ENCODE measurements around the gene MS4A14.
"Not testable (repeated sequence)": the region's sequence is repeated elsewhere in the genome, so short reads cannot be mapped to it uniquely, and the experiment has no call there.

The MS4A14 gene

DNA sequence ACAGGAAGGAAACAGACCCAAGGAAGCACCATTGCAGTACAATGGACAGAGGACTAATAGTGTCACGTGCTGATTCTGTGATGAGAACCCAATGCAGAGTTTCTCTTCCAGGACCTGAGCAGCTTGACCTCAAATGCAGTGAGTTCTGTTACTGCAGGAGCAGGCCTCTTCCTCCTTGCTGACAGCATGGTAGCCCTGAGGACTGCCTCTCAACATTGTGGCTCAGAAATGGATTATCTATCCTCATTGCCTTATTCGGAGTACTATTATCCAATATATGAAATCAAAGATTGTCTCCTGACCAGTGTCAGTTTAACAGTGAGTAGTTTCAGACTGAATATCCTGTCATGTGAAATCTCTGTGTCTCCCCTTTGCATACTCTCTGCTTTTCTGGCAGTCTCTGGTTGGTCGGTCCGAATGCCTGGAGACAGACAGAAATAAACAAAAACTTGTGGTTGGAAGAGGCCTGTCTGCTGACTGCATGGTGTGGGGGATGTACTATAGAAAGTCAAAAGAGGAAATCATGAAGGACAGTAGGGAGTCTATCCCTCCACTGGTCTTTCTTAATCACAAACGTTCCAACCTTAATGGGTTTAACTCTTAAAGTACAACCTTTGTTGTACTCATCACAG is 6.9 kb upstream of the MS4A14 start:
- no peak for DNase-seq (ENCODE audit: low read depth in 3 of 3)

DNA sequence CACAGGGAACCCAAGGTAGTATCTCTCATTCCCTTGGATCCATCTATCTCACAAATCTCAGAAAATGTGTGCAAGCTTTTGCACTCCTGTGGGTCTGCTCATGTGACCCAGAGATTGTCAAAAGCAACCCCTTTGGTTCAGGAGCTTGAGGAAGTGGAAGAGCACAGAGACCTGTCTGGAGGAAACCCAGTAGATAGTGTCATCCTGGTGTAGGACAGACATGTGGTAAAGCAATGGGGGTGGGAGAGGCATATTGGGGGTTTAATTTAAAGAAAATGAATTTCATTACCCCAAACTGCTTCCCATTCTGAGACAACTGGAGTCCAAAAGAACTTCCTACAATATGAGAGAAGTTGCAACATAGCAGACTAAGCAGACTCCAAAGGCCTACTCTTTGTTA is 5.8 kb upstream of the MS4A14 start:
- no peak for DNase-seq (ENCODE audit: low read depth in 3 of 3)

DNA sequence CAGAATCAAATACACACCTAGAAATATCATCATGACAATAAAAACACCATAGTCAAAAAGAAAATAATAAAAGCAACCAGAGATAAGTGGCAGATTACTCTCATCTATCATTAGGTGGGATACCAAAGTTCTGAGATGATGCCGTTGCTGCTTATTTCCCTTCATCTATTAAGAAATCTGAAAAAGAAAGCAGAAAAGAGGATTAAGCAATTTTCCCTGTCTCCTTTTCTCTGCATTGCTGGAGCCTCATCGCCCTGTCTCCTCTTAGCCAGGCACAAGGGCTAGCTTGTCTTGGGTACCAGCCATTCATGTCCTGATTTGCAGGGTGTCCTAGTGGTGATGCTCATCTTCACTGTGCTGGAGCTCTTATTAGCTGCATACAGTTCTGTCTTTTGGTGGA is 3.9 kb upstream of the MS4A14 start:
- DNase-seq (ENCODE audit: low read depth in 3 of 3), result no peak

DNA sequence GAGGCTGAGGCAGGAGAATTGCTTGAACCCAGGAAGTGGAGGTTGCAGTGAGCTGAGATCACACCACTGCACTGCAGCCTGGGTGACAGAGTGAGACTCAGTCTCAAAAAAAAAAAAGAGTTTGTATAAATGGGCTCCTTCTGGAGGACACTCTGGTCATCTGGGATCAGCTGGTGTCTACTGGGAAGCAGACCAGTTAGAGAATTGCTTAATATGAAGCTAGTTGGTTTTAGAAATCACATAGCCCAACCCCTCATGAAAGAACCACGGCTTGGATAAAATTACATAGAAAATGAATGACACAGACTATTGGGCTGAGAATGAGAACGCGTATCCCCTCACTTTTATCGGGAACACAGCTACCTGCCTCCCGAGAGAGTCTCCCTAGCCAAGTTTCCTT is 3.2 kb upstream of the MS4A14 start:
- no peak for DNase-seq (ENCODE audit: low read depth in 3 of 3)

DNA sequence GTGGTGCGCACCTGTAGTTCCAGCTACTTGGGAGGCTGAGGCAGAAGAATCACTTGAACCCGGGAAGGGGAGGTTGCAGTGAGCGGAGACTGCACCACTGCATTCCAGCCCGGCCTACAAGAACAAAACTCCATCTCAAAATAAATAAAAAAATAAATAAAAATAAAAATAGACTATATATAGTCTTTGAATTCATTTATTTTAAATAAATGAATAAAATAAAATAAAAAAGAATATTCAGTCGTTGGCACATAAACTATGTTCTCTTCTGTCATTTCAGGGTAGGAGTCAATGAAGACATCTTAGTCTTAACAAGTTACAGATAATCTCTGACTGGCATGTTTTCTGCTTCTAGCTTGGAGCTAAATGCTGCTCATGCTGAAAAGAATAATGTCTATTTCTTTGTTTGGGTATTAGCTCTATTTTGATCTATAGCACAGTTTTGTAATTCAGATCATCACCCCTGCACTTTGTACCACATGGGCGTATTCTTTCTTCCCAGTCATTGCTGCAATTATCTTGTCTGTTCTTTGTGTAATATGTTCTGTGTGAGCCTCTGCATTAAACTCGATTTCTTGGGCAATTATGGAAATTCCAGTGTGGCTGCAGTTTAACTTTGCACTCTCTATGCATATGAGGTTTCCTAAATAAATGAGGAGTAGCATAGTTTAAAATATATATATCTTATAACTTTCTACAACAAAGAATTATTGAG is 1.4 kb upstream of the MS4A14 start:
- DNase-seq (ENCODE audit: low read depth in 3 of 3), result no peak

DNA sequence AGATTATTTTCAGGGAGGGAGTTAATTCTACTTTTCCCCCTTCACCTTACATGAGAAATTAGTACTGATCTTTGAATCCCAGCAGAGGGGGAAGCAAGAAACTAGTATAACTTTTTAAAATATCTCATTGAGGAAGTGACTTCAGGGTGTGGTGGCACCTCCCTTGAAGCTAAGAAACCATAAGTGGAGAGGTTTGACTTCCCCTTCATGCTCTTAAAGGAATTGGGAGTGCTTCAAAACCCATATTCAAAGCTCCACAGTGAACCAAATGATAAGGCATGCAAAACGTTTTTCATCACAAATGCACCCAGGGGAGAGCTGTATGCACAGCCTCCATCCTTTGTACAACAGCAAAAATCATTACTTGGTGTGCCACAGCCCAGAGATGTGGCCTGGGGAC is 540 bp downstream of the MS4A14 start:
- no peak for DNase-seq (ENCODE audit: low read depth in 3 of 3)

DNA sequence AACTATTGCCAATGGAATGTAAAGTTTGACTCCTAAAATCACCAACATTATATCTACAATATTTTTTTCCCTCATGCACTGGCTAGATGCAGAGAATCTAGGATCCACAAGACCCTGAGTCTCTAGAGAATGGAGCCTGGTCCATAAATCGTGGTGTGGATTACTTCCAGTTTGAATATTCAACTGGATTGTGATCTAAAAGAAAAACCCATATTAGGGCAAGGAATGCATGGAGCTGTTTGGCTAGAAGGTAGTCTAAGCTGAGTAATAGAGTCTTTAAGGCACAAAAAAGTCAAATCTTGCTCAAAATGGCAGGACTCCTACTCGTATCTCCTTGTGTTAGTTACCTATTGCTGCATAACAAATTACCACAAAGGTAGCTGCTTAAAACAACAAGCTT is 23.8 kb downstream of the MS4A14 start:
- DNase-seq (ENCODE audit: low read depth in 3 of 3), result no peak

DNA sequence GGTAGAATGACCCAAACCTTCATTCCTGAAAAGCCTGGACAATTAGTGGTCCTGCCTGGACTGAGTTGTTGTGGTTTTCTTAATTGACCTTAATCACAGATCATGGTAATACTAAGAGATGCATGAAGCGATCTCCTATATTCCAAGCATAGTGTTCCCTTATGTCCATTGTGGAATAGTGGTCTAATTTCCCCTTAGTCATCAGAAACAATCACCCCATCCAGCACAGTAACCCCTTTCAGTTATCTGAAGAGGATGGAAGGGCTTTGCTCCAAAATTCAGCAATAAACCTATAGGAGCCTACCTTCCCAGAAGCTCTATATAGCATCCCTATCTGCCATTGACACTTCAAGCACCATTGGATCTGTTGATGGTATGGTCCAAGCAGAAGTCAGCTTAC is 26.4 kb downstream of the MS4A14 start:
- DNase-seq (ENCODE audit: low read depth in 3 of 3), result no peak

DNA sequence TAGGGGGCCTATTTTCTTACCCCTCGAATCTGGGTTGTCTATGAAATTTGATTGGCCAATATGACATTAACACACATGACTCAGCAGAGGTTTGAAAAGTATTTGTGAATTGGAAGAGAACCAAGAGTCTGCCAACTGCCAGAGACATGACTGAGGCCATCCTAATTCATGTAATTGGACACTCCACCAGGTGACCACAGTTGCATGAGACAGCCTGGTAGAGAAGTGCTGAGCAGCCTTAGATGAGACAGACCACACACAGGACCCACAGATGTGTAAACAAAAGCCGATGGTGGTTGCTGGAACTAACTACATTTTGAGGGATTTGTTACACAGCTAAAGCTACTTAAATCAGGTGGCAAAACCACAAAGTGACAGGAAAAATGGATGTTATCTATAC is 32.3 kb downstream of the MS4A14 start:
- no peak for DNase-seq (ENCODE audit: low read depth in 3 of 3)

DNA sequence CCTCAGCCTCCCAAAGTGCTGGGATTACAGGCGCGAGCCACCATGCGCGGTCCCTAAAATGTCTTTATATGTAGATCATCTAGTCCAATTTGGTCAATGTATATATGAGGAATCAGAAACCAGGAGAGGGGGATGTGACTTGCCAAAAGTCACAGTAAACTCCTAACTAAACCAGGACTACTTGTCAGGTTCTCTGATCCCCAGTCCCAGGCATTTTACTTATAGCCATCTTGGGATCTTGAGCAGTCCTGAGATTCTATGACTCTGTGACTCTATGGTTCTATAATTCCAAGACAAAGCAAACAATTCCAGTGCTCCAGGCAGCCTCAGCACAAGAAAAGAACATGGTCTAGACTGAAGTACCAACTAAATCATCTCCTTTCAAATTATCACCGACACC is 33.0 kb downstream of the MS4A14 start, which contains the start of gene MS4A5:
TSS of gene MS4A5 (plus strand) at position 301 of the 400 bp plus-strand sequence. CDS start 103 bp downstream, outside the sequence.
- DNase-seq (ENCODE audit: low read depth in 3 of 3), result no peak

DNA sequence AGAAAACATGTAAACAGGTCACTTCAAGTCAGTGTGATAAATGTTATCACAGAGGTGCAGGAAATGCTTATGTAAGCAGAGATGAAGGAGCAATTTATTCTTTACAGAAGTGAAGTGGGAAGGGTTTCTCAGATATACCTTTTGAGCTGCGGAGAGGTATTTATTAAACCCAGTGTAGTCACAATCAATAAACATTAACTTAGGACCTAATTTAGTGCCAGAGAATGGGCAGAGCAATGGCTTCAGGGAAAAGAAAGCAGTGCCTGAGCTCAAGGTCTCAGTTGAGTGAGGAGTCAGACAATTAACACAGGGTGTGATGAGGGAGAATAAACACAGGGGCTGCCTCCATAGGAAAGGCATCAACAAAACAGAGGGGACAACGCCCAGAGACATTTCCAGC is 35.0 kb downstream of the MS4A14 start:
- no peak for DNase-seq (ENCODE audit: low read depth in 3 of 3)

DNA sequence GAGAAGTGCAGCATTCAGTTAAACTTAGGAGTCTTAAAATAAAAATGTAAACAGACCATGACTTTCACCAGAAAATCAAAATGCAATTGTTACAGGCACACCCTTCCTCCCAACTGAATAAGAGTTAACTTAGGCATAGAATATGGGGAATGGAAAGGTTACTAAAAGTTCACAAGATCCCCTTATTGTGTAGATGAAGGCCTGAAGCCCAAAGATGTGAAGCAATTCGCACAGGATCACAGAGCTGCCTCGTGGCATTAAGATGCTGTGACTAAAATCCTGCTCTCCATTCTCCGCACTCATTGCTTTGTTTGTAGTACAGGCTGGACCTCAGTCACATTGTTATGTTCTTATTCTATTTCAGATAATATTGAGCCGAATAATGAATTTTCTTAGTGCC is 37.1 kb downstream of the MS4A14 start:
- DNase-seq (ENCODE audit: low read depth in 3 of 3), result no peak

DNA sequence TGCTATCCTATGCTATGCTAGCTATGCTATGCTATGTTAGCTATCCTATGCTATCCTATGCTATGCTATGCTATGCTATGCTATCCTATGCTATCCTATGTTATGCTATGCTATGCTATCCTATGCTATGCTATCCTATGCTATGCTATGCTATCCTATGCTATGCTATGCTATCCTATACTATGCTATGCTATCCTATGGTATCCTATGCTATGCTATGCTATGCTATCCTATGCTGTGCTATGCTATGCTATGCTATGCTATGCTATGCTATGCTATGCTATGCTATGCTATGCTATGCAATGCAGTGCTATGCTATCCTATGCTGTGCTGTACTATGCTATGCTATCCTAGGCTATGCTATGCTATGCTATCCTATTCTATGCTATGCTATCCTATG is 50.8 kb downstream of the MS4A14 start:
- no peak for DNase-seq (ENCODE audit: low read depth in 3 of 3)

DNA sequence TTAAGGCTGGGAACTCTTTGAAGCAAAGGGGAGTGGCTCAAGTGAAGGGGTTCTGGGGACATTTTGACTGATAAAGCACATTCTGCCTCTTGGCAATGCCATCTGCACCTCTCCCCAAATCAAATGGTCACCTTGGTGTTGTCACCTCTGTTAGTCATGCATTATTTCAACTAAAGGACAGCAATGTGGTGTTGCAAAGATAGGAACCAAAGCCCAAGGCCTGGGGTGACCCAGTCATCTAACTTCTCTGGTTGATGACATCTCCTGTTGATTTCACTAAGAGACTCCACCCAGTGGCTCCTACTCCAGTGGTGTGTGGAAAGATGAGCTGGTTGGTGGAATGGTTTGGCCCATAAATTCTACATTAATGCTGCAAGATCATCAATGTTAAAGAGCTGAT is 51.6 kb downstream of the MS4A14 start:
- no peak for DNase-seq (ENCODE audit: low read depth in 3 of 3)

DNA sequence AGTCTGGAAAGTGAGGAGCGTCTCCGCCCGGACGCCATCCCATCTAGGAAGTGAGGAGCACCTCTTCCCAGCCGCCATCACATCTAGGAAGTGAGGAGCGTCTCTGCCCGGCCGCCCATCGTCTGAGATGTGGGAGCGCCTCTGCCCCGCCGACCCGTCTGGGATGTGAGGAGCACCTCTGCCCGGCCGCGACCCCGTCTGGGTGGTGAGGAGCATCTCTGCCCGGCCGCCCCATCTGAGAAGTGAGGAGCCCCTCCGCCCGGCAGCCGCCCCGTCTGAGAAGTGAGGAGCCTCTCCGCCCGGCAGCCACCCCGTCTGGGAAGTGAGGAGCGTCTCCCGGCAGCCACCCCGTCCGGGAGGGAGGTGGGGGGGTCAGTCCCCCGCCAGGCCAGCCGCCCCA is 54.9 kb downstream of the MS4A14 start:
- DNase-seq (ENCODE audit: low read depth in 3 of 3), result not testable (repeated sequence)

DNA sequence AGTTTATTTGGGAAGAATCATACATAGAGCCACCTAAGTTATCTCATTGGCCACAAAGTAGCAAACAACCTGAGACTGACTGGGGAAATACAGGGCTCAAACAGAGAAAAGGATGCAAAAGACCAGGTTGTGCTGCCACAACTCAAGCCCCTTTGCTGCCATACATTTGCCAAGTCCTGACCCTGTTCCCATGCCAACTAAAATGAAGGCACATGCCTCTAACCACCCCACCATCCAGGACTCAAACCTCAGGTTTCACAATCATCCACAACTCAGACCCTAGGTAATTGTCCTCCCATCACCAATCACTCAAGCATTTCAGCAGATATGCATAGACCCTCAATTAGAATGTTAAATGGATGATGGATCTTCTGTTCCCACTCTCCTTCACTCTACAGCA is 58.0 kb downstream of the MS4A14 start:
- DNase-seq (ENCODE audit: low read depth in 3 of 3), result no peak

DNA sequence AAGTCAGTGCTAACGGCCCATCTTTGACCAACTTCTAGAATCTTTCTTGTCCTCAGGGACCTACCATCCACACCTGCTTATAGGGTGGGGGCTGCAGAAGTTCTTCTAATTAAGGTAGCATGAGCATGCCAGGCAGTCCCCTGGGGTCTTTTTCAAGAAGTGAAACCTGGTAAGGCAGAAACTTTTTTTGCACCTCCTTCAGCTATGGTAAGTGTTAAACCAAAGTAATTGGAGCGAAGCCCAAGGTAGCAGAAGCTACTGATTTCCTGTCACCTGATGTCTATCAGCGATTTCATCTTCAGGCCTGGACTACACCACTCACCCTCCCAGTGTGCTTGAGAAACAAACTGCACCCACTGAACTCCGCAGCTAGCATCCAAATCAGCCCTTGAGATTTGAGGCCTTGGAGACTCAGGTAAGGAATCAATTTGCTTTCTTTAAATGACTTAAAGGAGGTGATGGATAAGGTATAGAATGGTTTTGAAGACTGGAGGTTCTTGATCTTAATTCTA is 59.3 kb downstream of the MS4A14 start, which contains the start of gene MS4A1:
TSS of gene MS4A1 (plus strand) at position 317 of the 512 bp plus-strand sequence. CDS start 6,528 bp downstream, outside the sequence.
- no peak for DNase-seq (ENCODE audit: low read depth in 3 of 3)

DNA sequence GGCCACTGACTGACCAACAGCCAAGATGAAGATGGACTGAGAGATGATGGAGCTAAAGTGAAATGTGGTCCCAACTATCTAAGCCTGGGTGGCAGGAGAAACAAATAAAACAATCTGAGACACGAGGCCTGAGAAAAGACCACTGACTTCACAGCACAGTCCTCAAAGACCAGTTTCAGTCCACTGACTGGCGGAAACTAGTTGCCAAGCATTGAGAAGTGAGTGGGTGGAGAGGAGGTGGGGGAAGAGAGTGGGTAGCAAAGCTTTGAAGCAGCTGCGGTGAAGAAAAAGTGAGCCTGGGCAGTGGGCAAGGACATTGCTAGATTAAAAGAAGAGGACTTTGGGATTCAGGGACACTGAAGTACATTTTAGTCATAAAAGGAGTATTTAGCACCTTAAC is 61.3 kb downstream of the MS4A14 start:
- no peak for DNase-seq (ENCODE audit: low read depth in 3 of 3)

DNA sequence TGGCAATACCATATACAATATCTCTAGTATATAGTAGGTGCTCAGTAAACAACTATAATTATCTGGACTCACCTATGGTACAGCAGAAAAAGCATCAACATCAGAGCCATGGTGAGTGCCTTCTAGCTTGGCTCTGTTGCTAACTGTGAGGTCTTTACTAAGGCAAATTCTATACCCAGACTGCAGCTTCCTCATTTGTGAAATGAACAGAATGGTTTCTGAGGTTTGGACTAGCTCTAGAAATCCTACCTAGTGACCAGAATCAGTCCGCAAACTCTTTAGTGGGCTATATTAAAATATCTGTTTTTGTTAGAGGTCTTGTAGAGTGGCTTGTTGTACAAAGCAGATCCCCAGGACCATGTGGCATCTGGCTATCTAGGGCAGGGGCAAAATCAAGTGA is 63.1 kb downstream of the MS4A14 start:
- no peak for DNase-seq (ENCODE audit: low read depth in 3 of 3)
